Effector CD4-positive, alpha-beta T cell (primary cell): ENCODE data around the gene FGF22.
"Not testable (repeated sequence)": the region's sequence is repeated elsewhere in the genome, so short reads cannot be mapped to it uniquely, and the experiment has no call there.

Experiments used
- DNase-seq: peaks from one replicate; pipeline ENCODE4 v3.0.0-alpha.2; 2020

The FGF22 gene

GRCh38 chr19:661427-662196 is 21.9 kb downstream of the FGF22 start:
- peak; percentile 54 for DNase-seq

GRCh38 chr19:662207-662961 is 22.7 kb downstream of the FGF22 start:
- peak; percentile 61 for DNase-seq

GRCh38 chr19:662962-663681 is 23.4 kb downstream of the FGF22 start, which contains the start of gene RNF126:
TSS of gene RNF126 (minus strand) at chr19:663214. CDS start at chr19:663121, 93 bp downstream.
- peak; percentile 87 for DNase-seq

GRCh38 chr19:663682-664117 is 24.0 kb downstream of the FGF22 start:
- DNase-seq = no peak

GRCh38 chr19:664913-665443 is 25.3 kb downstream of the FGF22 start:
- DNase-seq = peak; percentile 82

- DNase-seq = not testable (repeated sequence)
Measured at GRCh38 chr19:666985-667573, 27.4 kb downstream of the FGF22 start.

- DNase-seq = not testable (repeated sequence)
Measured at GRCh38 chr19:668675-669434, 29.2 kb downstream of the FGF22 start.

- no peak for DNase-seq
Measured at GRCh38 chr19:670609-671075, 31.0 kb downstream of the FGF22 start.

- no peak for DNase-seq
Measured at GRCh38 chr19:674282-675151, 34.8 kb downstream of the FGF22 start.

- DNase-seq = no peak
Measured at GRCh38 chr19:676007-676338, 36.3 kb downstream of the FGF22 start.

GRCh38 chr19:676339-677105 is 36.8 kb downstream of the FGF22 start, which contains the start of gene FSTL3:
TSS of gene FSTL3 (plus strand) at chr19:676392. CDS start at chr19:676424, 32 bp downstream.
- DNase-seq = no peak

- DNase-seq = no peak
Measured at GRCh38 chr19:677201-677600, 37.5 kb downstream of the FGF22 start.

- no peak for DNase-seq
Measured at GRCh38 chr19:677601-678436, 38.1 kb downstream of the FGF22 start.

GRCh38 chr19:678791-679388 is 39.2 kb downstream of the FGF22 start:
- no peak for DNase-seq

- DNase-seq = no peak
Measured at GRCh38 chr19:679418-680286, 40.0 kb downstream of the FGF22 start.

GRCh38 chr19:680287-681028 is 40.8 kb downstream of the FGF22 start:
- DNase-seq = peak; percentile 99
